ENCODE results near the gene ADGRV1.
A peak's percentile ranks its signal among the peaks of the same experiment; 100 is the strongest.

Gene ADGRV1

GRCh38 chr5:91091471-91092234 is 533.1 kb downstream of the ADGRV1 start:
- no peak for DNase-seq

DNA sequence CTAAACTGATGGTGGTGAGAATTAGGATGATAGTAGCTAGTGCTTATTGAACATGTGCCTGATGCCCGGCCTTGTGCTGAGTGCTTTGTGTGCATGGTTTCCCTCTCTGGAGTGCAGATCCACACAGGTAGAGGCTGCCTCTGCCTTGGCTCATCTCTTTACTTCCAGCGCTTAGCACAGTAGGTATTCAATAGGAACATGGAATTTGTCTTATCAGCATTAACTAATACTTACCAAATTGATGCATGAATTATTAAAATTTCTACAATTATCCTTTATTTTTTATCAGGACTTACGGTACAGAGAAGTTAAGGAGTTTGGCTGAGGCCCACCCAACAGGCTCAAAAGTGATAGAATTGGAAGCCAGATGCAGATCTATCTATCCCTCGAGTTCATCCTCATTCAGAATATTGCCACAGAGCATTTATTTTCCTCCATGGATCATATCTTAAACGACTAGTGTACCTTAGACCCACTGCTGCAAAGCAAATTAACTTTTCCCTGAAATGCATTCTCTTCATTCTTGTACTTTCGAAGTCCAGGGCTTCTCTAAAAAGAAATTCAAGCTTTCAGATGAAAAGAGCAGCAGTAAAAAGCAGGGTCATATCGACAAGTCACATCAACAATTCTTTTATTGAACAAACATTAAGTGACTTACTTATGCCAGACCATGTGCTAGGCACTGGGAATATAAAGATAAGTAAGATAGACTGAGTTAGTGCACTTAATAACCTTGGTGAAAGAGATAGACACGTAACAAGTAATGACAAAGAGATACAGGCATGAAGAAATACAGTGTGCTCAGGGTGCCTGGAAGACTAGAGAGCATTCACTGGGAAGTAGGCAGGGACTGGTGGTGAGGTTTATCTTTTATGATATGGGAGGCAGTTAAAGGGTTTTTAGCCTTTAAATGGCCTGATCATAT is 534.5 kb downstream of the ADGRV1 start:
- DNase-seq, result no peak

DNA sequence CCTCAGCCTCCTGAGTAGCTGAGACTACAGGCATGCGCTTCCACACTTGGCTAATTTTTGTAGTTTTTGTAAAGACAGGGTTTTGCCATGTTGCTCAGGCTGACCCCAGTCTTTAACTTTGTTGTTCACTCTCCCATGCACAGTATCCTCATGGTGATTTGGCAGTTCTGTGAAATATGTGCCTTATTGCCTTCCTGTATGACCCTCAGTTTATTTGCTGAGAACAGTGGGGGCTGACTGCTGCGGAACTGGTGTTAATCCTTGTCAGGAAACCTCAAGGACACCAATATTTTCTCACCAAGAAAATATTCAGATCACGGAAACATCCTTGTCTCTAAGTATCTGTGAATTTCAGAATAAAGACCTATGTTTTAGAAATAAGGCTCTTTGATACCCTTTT is 536.7 kb downstream of the ADGRV1 start:
- no peak for DNase-seq

- no peak for DNase-seq
Observed at GRCh38 chr5:91095786-91096385, 537.3 kb downstream of the ADGRV1 start.

DNA sequence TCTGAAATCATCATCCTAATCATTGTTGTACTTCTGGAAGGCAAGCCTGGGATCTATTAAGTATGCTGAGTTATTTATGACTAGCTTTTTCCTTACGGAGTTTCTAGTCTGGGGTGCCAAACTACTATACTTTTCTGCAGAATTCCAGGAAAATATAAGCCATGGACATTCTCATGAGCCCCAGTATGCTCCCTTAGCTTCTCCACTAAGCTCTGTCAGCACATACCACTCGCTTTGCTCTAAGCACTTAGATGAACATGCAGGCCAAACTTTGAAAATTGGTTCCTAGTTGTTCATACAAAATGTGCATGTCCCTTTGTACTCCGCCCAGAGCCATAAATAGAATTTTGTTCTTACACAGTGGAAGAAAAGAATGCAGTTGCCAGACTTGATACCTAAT is 539.9 kb downstream of the ADGRV1 start:
- no peak for DNase-seq

GRCh38 chr5:91101600-91102379 is 543.2 kb downstream of the ADGRV1 start:
- peak; percentile 3 for DNase-seq

DNA sequence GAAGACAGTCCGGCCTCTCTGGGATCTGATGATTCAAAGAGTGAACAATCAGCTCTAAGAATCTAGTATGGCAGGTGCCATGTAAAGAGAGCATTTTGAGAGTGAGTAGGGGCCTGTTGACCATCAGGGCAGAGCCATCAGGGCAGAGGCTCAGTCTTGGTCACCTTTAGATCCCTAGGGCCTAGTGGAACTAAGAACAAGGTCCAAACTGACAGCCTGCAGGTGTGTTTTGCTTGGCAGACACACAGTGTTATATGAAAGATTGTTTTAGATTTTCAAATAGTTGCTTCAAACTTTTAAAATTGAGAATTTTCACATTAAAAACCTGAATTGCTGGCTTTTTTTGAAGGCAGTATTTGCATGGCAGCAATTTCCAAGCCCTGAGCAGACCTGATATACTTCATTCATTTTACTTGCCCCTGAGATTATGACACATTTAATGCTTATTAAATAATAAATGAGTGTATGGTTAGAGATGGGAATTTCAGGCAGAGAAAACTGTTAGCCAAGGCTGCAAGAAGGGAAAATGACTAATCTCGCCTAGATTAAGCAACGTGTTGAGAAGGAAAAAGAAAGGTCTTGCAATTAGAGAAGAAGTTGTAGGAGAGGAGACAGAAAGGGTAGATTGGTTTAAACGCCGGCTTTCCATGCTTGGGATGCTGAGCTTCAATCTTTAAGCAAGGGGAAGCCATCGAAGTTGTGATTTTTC is 544.9 kb downstream of the ADGRV1 start:
- no peak for DNase-seq

DNA sequence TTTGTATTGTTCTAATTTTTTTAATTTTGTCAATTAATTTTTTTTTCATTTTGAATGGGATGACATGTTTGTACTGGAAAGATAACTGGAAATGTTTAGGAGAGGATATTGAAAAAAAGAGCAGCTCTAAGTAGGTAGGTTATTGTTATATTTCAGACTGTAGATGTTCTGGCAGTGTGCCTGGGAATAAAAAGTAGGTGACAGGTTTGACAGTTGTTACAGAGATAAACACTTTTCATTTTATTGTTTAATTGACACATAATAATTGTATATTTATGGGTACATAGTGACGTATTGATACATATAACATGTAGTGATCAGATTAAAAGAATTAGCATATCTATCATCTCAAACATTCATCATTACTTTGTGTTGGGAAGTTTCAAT is 545.5 kb downstream of the ADGRV1 start:
- DNase-seq, result no peak

DNA sequence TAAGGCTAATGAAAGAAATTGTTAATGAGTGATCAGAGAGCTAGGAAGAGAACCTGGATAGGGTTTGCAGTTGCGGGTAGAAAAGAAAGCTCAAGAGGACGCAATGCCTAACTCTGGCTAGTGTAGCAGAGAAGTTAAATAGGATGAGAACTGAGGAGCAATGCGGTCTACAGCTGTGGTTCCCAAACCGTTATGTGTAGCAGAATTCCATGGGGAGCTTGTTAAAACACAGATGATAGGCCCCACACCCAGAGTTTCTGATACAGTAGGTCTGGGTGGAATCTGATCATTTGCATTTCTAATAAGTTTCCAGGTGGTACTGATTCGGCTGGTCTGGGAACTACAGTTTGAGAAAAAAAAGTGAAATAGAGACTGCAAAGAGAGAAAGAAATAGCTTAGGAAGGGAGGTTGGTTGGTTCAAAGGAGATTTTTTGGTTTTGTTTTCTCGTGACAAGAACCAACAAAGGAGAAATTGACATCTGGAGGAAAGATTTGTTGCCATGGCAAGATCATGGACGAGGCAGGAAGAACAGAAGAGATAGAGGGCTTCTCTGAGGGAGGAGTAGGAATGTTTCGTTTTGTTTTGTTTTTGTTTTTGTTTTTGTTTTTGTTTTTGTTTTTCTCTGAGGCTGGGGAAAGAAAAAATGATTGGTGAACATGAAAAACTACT is 548.4 kb downstream of the ADGRV1 start:
- no peak for DNase-seq

GRCh38 chr5:91109634-91110033 is 551.0 kb downstream of the ADGRV1 start:
- DNase-seq, result no peak

DNA sequence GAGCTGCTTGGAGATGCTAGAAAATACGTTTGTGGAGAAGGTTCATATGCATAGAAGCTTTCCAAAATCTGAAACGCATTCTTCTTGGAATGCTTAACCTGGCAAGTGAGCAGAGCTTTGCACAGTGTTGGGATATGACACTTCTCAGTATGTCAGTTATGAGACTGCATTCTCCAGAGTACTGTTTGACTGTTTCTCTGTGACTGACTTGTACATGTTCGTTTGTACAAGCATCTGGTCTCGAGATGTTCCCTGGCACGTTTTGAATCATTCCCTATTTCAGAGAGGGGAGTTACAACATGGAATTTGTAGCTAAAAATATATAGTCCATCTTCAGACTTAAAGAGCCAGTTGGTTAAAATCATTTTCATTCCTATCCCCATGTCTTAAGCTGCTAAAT is 552.1 kb downstream of the ADGRV1 start:
- no peak for DNase-seq

GRCh38 chr5:91111473-91112238 is 553.1 kb downstream of the ADGRV1 start:
- no peak for DNase-seq

DNA sequence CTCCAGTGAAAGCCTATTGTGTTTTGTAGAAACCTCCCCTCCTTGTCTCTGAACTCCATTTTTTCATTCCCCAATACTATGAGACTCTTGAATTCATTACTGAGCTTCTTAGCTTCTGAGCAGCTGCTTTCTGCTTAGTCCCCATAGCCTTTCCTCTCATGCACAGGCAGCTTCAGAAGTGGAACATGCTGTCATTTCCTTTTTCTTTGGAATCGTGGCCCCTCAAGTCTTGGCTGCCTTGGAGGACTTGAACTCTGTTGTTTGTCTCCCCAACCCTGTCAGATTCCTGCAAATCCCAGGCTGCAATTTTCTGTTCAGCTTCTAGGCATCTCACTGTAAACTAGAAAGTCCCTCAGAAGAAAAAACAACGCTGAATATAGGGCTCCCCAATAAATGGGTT is 556.1 kb downstream of the ADGRV1 start:
- no peak for DNase-seq

GRCh38 chr5:91118354-91118753 is 559.8 kb downstream of the ADGRV1 start:
- DNase-seq, result no peak

DNA sequence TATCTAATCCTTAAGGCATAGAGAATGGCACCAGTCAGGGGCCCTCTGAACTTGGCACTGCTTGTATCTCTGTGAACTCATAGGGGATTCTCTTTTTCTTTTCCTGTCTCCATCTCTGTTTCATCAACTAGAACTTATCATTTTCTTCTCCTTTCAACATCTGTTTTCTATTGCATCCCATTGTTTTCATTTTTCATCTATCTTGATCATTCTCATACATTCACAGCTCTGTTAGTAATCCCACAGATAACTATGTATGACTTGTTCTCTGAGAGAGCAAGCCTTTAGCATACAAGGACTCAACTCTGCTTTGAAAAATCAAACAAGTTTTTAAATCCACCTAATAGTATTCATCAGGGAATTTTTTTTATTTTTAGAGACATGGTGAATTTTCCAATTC is 560.2 kb downstream of the ADGRV1 start:
- DNase-seq, result no peak

DNA sequence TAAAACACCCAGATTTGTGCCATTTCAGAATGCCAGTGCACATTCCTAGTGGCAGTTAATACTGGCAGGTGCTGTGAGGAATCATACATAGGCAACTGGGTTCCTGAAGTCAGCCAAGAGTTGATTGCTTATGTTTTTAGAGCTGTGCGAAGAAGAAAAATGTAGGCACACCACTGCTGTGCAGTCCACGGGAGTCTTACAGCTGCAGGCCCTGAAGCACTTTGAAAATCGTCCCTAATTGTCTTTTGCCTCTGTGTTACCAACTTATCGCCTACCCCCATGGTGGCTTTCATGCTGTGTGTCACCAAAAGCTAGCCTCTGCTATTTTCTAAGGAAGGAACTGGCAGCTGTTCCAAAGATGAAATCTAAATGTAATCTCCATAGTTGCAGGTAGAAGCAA is 560.6 kb downstream of the ADGRV1 start:
- no peak for DNase-seq

DNA sequence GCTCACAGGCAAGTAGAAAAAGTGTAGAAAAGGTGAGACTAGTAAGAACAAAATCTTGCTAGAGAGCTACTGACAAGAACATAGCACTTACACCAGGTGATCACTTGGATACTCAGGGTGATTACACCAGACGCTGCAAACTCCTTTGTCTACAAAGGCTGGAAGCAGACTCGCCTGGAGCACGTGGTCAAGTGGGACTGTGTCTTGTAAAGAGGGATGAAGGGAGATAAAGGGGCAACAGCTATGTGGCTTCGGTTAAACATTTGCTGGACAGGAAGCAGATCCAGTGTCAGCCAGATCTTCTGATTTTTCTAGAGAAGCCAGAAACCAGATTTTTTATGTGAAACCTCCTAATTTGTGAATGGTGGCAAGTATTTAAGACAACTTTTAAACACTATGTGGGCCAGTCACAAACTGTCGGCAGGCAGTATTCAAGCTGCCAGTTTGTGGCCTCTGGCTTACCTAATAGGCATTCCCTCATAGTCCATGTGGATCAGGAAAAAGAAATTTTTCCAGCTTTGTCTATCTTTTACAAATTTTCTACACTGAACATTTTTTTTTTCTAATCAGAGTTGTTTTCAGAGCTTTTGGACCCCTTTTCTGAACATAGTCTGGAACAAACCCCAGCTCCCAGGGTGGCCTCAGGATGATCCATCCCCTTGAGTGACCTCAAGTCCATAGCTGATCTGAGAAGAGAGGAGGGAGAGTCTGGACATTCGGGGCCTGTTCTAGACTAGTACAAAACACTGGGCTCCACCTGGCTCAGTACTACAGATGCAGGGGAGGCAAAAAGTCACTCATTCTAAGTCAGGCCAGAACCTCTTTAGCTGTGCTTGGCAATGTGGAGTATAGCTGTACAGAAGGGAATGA is 561.6 kb downstream of the ADGRV1 start:
- DNase-seq, result no peak

DNA sequence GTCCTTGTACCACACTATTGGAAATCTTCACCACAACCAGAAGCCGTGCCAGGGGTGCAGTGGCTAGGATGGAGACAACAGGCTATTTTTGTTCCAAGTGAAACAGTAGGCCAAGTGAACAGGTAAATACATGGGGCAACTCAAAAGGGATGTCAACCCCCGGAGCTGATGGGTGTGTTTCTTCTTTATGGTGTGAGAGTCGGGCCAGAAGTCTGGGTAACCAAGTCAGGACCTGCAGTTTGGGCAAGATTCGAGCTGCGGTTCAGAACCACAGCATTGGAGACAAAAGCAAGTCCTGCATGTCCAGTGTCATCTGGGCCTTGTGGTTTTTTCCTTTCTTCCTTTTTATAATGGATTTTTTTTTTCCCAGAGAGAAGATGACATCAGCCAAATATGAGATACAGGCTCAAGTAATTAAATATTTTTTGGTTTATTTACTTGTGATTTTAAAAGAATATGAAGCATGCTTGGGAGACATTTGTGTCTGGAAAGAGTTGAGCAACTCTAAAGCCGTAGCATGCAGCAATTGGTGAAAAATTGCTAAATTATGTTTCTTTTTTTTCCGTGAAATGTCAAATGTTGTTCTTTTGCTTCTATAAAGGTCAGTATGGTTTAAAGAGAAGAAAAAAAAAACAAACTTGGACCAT is 562.9 kb downstream of the ADGRV1 start:
- no peak for DNase-seq

- no peak for DNase-seq
Observed at GRCh38 chr5:91122651-91123050, 564.1 kb downstream of the ADGRV1 start.
